B cell (primary cell): ENCODE results near the gene TMEM44.

Source experiments
- EZH2 ChIP-seq: IDR thresholded peaks from 2 replicates; pipeline ENCODE4 v1.6.1; 2012; ENCODE audit warnings: borderline replicate concordance, low read depth, mild to moderate bottlenecking, moderate library complexity, low read length; ENCODE audit not compliant: insufficient read depth, poor library complexity, severe bottlenecking
- TF ChIP-seq, protein P1 (sequence below): fragments of 200-600 bp; IDR thresholded peaks from one replicate; pipeline ENCODE4 v1.8.0; 2022; ENCODE audit warnings: antibody characterized with exemption, mild to moderate bottlenecking

DNA sequence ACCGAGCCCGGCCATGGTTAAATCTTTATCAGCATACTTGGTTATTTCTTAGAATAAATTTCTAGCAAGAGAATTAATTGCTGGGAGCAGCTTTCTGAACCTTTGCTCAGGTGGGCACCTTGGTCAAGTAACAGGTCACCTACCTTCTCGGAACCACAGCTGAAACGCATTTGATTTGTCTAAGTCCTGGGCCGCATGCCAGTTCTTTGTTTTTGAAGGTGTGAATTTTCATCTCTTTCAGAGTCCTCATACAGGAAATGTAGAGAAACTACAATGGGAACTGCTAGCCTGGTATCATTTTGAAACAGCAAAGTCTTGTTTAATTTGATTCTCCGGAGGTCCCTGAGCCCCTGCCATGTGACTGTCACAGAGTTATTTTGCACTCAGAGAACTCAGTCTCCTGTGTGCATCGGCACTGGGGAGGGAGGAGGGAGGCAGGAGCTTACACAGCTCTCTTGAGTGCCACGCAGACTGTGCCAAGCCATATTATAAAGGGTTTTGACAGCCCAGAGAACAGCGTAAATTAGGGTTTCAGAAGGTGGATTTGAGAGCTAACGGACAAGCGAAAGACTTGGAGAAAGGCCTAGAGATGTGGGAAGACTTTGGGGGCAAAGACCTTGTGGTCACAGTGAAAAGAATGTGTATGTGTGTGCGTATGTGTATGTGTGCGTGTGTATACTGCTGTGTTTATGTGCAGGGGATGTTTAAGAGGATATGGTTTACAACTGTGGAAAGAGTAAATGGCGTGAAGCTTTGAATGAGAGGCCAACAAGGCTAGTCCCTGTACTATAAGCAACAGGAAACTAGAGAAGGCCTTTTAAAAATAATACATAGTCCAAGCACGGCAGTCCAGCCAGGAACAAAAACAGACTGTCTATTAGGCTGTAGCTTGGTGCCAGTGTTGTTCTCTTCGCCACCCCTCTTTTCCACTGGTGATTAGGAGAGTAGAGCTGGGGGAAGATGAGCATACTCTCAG, 84.6 kb downstream of the TMEM44 start:
- TF ChIP-seq, protein P1, sequence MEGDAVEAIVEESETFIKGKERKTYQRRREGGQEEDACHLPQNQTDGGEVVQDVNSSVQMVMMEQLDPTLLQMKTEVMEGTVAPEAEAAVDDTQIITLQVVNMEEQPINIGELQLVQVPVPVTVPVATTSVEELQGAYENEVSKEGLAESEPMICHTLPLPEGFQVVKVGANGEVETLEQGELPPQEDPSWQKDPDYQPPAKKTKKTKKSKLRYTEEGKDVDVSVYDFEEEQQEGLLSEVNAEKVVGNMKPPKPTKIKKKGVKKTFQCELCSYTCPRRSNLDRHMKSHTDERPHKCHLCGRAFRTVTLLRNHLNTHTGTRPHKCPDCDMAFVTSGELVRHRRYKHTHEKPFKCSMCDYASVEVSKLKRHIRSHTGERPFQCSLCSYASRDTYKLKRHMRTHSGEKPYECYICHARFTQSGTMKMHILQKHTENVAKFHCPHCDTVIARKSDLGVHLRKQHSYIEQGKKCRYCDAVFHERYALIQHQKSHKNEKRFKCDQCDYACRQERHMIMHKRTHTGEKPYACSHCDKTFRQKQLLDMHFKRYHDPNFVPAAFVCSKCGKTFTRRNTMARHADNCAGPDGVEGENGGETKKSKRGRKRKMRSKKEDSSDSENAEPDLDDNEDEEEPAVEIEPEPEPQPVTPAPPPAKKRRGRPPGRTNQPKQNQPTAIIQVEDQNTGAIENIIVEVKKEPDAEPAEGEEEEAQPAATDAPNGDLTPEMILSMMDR, result no peak
- no peak for TF ChIP-seq EZH2
